HT1080 (cell line): ENCODE results near the gene UGT1A1. TPM values are rescaled to one million over a fixed set of nuclear protein-coding genes. Genes with fewer than 3 reads are reported as not detected.

Source experiments
- DNase-seq: peaks from one replicate; pipeline ENCODE4 v3.0.0-alpha.2; 2015; ENCODE audit warnings: low read depth
- total RNA-seq: library from RNA; depleted of rRNA; stranded (reverse); fragments of >200 nt; shearing (Covaris generic); gene quantifications from 2 replicates; pipeline ENCODE4 v1.2.3, GENCODE V29; 2014

Gene UGT1A1
- total RNA-seq, 1 experiment from 2014 or later, result not detected

DNA sequence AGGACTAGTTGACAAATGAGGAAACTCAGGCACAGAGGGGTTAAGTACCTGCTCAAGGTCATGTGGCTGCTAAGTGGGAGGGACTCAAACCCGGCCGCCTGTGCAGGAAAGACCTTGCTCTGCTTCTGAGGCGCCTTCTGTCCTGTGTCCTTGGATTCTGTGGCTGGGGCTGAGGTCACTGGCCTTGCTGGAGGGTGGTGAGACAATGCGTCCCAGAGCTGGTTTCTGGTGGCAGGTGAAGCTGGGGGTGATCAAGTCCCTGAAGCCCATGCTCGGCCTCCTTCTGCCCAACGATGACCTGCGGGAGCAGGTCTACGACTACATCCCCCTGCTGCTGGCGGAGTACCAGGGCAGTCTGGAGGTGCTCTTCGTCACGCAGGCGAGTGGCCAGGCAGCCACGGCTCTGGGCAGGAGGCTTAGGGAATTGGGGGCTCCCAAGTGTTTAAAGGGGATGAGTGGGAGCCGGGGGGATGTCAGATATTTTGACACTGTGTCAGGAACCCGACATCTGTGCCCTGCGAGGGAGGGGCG, 34.1 kb downstream of the UGT1A1 start:
- DNase-seq, result no peak

DNA sequence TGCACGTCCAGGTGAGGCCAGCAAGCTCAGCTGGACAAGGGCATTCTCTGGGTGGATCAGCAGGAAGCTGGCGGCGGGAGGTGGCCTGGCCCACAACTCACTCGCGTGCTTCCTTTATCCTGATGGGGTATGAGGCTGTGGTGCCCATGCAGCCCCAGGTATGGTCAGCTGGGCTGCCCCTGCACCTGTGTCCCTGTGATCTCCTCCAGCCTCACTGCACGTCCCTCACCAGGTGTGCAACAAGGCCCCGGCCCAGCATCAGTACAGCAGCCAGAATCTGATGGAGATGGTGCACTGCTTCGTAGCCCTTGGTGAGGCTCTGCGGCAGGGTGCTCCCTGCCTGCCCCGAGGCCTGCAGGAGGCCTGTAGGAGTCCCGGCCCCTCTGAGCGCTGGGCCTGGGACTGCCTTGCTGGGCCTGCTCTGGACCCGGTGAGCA, 35.7 kb downstream of the UGT1A1 start:
- DNase-seq, result no peak

DNA sequence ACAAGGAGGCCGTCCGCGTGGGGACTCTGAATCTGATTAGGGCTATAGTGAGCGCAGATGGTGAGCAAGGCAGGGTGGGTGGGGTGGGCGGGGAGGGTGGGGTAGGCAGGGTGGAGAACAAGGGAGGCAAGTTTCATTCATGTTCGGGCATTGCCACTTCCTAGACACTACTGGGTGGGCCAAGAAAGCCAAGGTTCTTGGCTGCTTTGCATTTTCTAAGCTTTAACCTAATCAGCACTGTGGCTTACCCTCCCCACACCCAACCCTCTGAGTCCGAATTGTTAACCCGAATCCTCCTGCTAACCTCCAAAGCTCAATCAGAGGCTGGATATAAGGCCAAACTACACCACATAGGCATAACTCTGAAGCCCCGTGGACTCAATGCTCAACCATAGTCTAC, 36.2 kb downstream of the UGT1A1 start:
- no peak for DNase-seq

DNA sequence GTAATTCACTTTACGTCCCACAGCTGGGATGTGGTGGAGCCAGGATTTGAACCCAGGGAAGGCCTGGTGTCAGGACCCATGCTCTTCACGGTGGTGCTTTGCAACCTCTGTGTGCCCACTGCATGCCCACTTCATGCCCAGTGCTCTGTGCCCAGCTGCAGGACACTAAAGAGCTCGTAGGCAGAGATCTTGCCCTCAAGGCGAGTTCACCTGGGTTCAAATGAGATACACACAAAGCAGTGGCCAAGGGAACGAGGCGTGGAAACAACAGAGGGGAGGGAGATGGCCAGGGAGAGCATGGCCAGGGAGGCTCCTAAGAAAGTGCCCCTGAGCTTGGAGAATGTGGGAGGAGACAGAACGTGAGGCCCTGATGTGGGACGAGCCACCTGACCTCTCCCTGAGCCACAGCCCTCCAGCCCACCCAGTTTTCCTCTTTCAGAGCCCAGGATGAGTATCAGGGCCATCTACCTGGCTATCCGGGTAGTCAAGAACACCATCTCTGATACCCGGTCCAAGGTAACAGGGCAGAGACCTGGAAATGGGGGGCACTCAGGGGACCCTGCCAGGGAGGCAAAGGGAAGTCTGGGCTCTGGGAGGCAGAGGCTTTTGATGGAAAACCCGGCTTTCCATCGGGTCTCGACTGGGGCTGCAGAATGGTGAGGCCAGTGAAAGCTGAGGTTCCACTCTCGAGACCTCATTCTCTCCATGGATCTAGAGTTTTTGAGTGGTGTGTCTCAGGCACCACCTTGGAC, 38.4 kb downstream of the UGT1A1 start:
- no peak for DNase-seq

DNA sequence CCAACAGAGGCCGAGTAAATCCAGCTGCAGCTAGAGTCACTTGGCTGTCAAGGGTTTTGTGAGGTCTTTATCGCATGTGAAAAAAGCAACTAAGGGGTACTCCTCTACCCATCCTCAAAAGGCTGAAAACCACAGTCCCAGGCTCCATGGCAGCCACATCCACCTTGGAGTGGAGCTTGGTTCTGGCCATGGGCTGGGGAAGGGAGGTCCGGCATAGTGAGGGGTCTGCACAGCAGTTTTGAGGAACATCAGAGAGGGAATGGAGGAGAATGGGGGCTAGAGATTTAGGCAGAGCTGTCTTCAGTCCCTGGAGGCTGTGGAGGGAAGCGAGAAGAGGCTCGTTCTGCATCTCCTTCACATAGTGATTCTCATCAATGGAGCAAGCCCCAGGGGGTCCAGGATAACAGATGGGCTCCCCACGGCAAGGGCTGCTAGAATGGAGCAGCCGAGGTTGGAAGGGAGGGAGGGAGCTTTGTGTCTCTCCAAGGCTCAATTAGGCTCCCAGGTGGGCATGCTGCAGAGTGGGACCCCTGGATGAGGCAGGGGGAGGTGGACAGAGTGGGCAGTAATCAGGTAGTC, 39.1 kb downstream of the UGT1A1 start:
- DNase-seq, result no peak

DNA sequence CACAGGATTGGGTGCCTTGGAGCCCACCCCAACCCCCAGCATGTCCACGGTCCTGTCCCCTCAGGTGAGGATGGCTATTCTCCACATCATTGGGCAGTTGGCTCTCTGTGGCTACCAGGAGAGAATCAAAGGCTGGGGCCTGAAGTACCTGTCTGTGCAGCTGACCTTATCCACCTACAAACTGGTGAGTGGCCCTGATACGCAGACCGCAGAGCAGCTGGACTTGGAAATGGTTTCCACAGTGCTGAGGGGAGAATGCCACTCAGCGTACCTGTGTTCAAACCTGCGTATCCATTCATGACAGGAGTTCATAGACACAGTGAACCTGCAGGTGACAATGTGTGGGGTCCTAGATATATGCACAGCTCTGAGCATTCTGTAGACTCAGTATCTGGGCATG, 39.6 kb downstream of the UGT1A1 start:
- DNase-seq, result no peak

DNA sequence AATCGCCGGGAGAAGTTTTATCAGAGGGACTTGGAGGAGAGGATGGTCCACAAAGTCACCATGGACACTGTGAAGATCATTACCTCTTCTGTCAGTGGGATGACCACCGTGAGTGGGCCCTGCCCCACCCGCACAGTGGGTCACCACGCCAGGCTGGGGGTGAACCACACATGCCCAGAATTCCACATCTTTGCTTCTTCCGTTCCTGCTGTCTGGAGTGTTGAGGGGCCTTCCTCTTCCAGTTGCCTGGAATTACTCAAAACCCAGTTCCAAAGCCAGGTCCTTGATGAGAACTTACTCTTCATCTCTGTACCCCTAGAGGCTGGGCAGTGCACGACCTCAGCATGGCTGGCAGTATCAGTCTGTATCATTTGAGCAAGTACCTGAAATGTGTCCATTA, 40.1 kb downstream of the UGT1A1 start:
- DNase-seq, result no peak

DNA sequence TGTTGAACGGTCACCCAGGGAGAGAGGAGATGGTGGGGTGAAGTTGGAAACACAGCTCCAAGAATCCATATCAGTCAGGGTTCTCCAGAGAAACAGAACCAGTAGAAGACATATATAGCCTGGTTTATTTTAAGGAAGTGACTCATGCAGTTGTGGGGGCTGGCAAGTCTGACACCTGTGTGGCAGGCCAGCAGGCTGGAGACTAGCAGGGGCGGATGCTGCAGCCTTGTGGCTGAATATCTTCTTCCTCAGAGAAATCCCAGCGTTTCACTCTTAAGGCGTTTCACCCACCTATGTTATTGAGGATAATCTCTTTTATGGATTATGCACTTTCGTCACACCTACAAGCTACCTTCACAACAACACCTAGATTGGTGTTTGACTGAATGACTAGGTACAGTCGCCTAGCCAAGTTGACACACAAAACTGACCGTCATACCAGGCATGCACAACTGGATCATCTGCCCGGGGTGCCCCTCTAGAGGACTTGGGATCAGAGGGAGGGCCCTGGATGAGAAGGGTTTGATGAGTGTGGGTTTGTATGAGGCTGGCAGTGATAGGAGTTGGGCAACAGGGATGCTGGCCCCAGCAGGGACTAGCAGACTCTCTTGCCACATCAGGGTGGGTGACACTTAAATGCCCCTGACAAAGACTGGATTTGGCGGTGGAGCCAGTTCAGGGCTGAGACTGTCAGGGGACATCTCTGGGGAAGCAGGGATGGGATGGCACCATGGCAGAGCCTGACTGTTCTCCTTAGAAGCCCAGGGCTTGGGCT, 41.5 kb downstream of the UGT1A1 start:
- DNase-seq, result peak; percentile 67

DNA sequence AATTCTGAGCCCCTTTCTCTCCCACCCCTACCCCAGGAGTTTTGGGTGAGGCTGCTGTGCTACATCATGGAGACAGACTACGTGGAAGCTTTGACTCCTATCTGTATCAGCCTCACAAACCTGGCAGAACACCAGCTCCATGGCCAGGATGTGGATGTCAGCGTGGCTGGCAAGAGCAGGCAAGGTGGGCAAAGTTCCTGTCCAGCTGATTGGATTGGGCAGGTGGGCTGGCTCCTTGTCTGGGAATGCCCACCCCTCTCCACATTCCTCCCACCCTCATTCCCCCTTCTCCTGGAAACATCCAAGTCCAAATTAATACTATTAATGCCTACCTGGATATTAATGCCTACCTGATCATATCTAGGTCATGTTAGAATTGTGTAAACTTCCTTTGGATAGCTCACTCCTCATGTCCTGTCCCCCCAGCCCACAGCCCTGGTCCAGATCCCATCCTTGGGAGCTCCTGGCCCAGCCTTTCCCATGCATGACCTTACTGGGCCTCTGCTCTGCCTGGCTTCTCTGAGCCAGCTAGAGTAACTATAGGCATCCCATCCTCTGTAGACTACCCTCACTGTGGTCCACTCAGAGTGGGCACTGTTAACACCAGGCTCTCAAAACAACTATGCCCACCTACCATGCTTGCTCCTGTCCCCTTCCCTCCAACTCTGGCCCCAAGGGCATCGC, 42.2 kb downstream of the UGT1A1 start:
- no peak for DNase-seq

DNA sequence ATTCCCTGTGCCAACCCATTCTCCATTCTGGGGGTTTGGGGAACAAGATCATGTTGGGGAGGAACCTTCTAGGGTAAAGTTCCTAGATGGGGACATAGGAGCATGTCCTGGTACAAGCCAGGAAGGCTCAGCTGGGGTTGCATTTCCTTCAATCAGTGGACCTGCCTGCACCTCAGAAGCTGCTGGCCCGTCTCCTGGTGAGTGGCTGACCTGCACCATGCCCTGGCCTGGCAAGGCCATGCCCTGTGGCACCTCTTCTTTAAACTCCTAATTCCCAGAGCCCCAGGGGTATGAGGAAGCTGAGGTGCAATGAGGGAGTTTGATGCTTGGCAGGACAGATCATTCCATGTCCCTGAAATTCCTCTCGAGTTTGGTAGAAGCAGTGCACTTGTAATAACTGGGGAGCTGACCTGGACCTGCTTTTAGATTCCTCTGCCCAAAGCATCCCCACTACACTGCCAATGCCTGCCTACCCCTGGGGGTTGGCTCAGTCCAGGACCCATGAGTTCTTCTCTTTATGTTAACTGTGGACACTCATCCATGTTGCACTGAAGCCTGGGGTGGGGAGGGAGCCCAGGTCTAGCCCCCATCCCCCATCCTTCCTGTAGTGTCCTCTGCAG, 43.3 kb downstream of the UGT1A1 start:
- DNase-seq, result no peak

DNA sequence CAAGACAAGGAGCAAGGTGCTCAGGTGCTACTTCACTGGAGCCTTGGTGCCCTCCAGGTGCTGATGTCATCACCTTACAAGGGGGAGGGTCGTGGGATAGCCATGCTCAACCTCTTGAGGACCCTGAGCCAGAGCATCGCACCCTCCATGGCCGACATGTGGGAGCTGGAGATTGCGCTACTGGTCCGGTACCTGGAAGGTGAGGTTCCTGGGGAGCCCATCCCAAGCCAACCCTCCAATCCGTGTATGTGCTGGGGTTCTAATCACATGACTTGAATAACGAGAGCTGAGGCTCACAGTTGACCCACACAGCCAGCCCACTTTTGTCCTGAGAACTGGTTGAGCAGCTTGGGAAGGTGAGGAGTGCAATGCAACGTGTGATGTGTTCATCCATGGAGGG, 43.9 kb downstream of the UGT1A1 start:
- no peak for DNase-seq

DNA sequence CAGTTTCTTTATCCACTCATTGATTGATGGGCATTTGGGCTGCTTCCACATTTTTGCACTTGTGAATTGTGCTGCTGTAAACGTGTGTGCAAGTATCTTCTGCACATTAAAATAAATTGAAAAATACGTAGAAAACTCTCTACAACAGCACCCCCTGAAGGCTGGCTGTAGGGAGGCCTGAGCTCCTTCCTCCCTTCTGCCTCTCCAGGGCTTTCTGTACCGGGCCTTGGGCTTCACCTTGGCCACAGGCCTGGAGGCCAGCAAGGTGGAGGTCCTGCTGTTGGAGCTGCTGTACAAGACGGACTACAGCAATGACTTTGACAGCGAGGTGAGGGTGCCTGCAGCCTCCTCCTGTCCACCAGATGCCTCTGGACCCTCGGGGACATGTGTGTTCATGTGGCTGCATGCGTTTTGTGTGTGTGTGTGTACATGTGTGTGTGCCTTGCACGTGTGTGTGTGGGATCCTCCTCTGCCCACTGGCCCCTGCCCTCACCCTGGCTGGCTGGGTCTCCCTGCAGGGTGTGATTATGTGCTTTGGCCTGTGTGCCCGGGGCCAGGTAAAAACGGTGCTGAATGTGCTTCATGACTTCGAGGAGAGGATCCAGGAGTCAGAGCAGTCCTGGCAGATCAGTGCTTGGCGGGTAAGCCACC, 47.3 kb downstream of the UGT1A1 start:
- no peak for DNase-seq

DNA sequence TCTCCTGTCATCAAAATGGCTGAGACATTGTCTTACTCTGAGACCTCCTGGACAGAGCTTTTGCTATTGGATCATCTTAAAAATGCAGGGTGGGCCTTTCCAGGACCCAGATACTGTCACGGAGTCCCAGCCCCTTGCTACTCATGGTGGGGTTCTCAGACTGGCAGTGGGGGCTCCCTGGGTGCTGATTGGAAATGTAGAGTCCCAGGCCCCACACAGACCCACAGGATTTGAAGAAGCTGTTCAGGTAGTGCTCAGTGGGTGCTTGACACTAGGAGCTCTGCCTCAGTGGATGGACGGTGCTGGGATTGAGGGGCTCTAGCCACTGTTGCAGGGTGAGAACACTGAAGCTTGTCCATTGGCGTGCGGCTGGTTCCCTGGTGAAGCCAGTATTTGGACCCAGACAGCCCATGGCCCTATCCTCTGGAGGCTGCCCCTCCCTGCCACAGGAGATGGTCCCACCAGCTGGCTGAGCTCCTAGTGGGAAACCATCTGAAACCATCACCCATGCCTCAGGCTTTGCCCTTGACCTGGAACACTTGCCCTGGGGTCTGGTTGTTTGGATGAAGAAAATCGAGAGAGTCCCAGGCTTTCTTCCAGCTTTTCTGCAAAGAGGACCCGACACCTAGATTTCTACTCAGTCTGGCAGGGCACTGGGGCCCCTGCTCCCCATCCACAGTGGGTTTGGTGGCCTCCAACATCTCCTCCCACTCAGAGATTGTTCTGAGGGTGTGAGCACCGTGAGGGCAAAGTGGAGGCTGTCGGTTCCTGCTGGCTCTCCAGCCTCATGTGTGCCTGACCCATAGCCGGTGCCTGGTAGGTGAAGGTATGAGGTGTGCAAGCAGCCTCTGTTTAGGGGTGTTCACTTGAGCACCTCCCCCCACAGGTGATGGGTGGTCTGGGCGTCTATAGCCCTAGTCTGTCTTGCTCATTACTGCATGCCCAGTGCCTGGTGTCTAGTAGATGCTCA, 48.2 kb downstream of the UGT1A1 start:
- no peak for DNase-seq

DNA sequence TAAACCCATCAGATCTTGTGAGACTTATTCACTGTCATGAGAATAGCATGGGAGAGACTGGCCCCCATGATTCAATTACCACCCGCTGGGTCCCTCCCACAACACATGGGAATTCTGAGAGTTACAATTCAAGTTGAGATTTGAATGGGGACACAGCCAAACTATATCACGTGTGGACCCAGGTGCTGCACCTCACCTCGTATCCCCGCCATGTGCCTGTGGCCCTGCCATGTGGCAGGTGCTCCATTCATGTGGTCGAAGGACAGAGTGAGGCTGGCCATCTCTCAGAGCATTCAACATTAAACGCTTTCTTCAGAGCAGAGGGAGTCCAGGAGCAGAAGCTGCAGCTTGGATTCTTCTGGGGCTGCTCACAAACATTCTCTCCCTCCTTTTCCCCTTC, 50.3 kb downstream of the UGT1A1 start:
- DNase-seq, result no peak

DNA sequence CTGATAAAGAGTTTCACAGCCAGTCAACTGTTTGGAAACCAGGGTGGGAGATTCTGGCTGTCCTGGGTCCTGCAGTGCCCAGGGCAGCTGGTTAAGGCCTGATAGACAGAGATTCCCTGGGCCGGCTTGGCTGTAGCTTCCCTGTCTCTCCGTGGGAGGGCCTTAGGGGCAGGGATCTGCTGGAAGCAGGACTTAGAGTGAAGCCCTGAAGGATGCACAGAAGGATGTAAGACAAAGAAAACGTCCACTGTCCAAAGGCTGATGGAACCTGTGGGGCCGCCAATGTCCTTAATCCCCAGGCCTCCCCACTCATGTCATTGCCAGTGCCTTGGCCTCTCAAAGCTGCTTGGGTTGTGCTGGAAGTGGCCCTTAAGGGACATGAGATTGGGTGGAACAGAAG, 51.0 kb downstream of the UGT1A1 start:
- DNase-seq, result no peak

DNA sequence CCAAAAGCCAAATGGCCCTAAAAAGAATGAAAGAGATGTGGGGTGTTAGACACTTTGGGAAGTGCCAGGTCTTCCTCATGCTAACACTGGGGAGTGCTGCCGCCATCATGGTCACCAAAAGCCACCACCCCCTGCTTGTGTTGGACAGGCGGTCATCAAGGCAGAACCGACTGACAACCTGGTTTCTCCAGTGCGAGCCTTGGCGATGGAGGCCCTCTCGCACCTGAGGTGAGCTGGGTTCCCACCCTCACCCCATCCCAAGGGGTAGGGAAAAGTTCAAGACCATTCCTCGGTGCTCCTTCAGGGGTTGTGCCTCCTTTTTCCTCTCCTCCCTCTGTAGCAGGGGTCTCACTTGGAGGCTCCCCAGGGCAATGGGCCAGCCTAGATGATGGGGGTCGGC, 51.7 kb downstream of the UGT1A1 start:
- DNase-seq, result no peak

DNA sequence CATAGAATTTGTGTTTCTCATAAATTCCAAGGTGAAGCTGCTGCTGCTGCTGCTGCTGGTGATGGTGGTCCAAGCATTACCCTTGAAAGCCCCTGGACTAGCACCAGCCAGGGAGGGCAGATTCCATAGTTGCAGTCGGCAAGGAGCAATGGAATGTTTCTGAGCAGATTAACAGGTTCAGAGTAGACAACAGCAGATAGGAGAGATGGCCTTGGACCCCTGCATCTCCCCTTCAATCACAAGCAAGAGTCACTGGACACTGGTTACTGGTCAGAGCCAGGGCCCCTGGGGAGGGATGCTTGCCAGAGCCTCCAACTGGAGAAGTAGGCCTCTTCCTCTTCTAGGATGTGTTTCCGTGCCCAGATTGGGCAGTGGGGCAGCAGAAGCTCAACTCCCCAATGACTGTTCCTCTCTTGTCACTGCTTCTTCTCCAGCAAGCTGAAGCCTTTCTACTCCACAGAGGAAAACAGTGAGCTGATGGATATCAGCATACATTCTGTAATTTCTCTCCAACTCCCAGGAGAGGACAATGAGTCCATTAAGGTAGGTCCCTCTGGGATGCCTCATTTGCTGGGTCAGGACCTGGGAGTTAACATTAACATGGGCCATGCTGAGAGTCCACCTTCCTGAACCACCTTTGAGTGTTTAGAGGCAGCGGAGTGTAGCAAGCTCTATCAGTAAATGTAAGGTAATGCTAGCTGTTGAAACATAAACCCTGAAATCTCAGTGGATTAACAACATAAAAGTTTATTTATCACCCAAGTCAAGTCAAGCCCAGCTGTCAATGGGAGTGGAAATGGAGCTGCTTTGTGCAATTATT, 53.4 kb downstream of the UGT1A1 start:
- no peak for DNase-seq

DNA sequence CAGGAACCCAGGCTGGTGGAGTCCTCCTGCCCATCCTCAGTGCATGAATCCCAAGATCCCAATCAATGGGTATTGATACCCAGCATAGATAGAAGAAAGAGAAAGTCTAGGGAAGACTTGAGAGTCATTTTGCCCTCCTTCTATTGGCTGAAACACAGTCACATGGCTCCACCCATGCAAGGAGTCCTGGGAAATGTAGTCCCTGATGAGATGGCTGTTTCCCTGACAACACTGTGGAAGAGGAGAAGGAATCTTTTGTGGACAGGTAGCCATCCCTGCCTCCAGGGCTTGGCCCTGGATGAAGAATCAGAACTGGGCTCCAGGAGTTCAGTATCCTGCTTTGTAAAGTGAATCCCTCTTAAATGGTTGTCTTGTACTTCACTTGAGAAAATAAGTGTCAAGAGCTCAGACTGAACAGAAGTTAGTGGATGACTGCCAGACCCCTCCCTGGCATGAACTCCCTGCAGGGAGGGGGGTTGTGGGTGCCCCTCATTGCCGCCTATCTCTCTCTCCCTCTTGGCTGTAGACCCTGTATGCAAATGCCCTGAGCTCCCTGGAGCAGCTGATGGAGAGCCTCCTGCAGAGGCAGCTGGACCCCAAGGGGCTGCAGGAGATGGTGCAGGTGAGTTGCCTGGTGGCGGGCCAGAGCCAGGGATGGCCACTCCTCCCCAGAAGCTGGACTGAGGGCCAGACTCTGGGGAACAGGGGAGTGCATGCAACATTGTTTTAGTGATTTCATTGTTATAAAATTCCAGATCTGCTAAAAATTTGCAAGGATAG, 54.2 kb downstream of the UGT1A1 start:
- peak; percentile 23 for DNase-seq
